ENCODE data around the gene HEATR5B. TPM values are rescaled to one million over a fixed set of nuclear protein-coding genes. Genes with fewer than 3 reads are reported as not detected.

HEATR5B gene
- total RNA-seq, 1 experiment from 2014 or later: 12.6 TPM

DNA sequence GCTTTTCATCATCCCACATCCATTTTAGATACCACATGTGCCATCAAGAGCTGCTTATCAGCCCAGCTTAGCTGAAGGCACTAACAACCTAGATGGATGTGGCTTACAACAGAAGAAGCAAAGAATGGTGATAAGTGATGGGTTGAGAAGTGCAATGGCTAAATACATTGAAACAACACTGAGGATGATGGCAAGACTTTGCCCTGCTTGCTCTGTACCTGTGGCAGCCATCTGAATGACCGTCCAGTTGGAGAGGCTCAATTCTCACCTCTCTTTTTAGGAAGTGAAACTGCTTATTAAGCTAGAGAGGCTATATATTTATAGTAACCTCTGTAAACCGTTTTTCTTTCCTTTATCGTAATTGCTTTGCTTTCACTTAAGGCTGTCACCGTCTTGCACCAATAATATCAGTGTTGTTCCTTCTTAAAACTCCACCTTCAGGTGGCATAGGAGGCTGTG lies 5.9 kb upstream of the HEATR5B start (continued):
- TF ChIP-seq, protein P1, sequence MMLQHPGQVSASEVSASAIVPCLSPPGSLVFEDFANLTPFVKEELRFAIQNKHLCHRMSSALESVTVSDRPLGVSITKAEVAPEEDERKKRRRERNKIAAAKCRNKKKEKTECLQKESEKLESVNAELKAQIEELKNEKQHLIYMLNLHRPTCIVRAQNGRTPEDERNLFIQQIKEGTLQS (CRISPR knock-in tag; conservative IDR thresholded peaks at IDR 0.05): no peak
- TF ChIP-seq ZNF232 (CRISPR knock-in tag; IDR thresholded peaks at IDR 0.05): no peak
- TF ChIP-seq NR2C2 (CRISPR knock-in tag; IDR thresholded peaks at IDR 0.05): no peak
- TF ChIP-seq TEAD4 (CRISPR knock-in tag; IDR thresholded peaks at IDR 0.05): no peak
- TF ChIP-seq EMX1 (CRISPR knock-in tag; IDR thresholded peaks at IDR 0.05): no peak

DNA sequence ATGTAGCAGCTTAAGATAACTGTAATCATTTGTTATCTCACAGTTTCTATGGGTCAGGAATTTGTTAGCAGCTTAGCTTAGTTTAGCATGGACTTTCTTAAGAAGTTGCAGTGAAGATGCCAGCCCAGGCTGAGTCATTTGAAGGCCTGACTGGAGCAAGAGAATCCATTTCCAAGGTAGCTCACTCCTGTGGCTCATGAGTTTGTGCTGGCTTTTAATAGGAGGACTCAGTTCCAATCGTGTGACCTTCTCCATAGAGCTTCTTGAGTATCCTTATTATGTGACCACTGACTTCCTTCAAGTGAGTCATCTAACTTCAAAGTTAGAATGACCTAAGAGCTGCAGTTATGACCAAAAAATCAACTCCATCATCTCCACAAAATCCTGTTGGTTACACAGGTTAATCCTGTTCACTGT lies 1.6 kb upstream of the HEATR5B start:
- CTCF ChIA-PET: no interaction called here
- Mint-ChIP-seq H3K36me3 (peaks cover 2% of the 10 kb centered on the region; the same call in 1 of the 2 replicates), H3K4me3 (no peak overlapping the region; the same call in 1 of the 2 replicates), H3K27ac (no peak overlapping the region), H3K4me1 (no peaks in the 10 kb centered on the region; the same call in 1 of the 2 replicates), H3K27me3 (ENCODE audit: low read depth) (no peaks in the 10 kb centered on the region), H3K9me3 (no peaks in the 10 kb centered on the region)
- POLR2A ChIA-PET: no interaction called here
- DNase-seq (ENCODE audit: low spot score) (no peak), ATAC-seq (no peak)
- TF ChIP-seq, protein P2, sequence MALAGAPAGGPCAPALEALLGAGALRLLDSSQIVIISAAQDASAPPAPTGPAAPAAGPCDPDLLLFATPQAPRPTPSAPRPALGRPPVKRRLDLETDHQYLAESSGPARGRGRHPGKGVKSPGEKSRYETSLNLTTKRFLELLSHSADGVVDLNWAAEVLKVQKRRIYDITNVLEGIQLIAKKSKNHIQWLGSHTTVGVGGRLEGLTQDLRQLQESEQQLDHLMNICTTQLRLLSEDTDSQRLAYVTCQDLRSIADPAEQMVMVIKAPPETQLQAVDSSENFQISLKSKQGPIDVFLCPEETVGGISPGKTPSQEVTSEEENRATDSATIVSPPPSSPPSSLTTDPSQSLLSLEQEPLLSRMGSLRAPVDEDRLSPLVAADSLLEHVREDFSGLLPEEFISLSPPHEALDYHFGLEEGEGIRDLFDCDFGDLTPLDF (CRISPR knock-in tag; IDR thresholded peaks at IDR 0.05): no peak
- TF ChIP-seq, protein P3, sequence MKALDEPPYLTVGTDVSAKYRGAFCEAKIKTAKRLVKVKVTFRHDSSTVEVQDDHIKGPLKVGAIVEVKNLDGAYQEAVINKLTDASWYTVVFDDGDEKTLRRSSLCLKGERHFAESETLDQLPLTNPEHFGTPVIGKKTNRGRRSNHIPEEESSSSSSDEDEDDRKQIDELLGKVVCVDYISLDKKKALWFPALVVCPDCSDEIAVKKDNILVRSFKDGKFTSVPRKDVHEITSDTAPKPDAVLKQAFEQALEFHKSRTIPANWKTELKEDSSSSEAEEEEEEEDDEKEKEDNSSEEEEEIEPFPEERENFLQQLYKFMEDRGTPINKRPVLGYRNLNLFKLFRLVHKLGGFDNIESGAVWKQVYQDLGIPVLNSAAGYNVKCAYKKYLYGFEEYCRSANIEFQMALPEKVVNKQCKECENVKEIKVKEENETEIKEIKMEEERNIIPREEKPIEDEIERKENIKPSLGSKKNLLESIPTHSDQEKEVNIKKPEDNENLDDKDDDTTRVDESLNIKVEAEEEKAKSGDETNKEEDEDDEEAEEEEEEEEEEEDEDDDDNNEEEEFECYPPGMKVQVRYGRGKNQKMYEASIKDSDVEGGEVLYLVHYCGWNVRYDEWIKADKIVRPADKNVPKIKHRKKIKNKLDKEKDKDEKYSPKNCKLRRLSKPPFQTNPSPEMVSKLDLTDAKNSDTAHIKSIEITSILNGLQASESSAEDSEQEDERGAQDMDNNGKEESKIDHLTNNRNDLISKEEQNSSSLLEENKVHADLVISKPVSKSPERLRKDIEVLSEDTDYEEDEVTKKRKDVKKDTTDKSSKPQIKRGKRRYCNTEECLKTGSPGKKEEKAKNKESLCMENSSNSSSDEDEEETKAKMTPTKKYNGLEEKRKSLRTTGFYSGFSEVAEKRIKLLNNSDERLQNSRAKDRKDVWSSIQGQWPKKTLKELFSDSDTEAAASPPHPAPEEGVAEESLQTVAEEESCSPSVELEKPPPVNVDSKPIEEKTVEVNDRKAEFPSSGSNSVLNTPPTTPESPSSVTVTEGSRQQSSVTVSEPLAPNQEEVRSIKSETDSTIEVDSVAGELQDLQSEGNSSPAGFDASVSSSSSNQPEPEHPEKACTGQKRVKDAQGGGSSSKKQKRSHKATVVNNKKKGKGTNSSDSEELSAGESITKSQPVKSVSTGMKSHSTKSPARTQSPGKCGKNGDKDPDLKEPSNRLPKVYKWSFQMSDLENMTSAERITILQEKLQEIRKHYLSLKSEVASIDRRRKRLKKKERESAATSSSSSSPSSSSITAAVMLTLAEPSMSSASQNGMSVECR (CRISPR knock-in tag; IDR thresholded peaks at IDR 0.05; ENCODE audit: borderline replicate concordance): no peak
- TF ChIP-seq NR3C1 (CRISPR knock-in tag; conservative IDR thresholded peaks at IDR 0.05; ENCODE audit: low read depth) (no peak), ZNF263 (CRISPR knock-in tag; IDR thresholded peaks at IDR 0.05; ENCODE audit: low read depth) (no peak)
- TF ChIP-seq, protein P4, sequence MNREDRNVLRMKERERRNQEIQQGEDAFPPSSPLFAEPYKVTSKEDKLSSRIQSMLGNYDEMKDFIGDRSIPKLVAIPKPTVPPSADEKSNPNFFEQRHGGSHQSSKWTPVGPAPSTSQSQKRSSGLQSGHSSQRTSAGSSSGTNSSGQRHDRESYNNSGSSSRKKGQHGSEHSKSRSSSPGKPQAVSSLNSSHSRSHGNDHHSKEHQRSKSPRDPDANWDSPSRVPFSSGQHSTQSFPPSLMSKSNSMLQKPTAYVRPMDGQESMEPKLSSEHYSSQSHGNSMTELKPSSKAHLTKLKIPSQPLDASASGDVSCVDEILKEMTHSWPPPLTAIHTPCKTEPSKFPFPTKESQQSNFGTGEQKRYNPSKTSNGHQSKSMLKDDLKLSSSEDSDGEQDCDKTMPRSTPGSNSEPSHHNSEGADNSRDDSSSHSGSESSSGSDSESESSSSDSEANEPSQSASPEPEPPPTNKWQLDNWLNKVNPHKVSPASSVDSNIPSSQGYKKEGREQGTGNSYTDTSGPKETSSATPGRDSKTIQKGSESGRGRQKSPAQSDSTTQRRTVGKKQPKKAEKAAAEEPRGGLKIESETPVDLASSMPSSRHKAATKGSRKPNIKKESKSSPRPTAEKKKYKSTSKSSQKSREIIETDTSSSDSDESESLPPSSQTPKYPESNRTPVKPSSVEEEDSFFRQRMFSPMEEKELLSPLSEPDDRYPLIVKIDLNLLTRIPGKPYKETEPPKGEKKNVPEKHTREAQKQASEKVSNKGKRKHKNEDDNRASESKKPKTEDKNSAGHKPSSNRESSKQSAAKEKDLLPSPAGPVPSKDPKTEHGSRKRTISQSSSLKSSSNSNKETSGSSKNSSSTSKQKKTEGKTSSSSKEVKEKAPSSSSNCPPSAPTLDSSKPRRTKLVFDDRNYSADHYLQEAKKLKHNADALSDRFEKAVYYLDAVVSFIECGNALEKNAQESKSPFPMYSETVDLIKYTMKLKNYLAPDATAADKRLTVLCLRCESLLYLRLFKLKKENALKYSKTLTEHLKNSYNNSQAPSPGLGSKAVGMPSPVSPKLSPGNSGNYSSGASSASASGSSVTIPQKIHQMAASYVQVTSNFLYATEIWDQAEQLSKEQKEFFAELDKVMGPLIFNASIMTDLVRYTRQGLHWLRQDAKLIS (CRISPR knock-in tag; IDR thresholded peaks at IDR 0.05; ENCODE audit: borderline replicate concordance): no peak
- TF ChIP-seq, protein P5, sequence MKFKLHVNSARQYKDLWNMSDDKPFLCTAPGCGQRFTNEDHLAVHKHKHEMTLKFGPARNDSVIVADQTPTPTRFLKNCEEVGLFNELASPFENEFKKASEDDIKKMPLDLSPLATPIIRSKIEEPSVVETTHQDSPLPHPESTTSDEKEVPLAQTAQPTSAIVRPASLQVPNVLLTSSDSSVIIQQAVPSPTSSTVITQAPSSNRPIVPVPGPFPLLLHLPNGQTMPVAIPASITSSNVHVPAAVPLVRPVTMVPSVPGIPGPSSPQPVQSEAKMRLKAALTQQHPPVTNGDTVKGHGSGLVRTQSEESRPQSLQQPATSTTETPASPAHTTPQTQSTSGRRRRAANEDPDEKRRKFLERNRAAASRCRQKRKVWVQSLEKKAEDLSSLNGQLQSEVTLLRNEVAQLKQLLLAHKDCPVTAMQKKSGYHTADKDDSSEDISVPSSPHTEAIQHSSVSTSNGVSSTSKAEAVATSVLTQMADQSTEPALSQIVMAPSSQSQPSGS (CRISPR knock-in tag; IDR thresholded peaks at IDR 0.05; ENCODE audit: borderline replicate concordance, low read depth): no peak

DNA sequence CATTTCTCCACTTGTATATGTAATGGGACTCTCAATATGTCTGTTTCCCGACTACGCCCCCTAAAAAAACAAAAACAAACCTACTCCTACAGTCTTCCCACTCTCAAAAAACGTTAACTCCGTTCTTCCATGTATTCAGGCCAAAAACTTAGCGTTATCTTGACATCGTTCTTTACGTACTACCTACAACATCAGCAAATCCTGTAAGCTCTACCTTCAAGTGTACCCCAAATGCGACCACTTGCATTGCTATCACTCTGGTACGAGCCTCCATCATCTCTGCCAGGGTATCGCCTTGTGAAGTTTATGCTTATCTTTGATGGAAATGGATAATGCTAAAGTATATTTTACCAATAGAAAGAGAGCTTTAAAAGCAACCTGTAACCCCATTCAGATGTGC lies 625 bp upstream of the HEATR5B start:
- no peak for TF ChIP-seq IRF1 (CRISPR knock-in tag; IDR thresholded peaks at IDR 0.05)
- TF ChIP-seq IRF2 (CRISPR knock-in tag; IDR thresholded peaks at IDR 0.05; ENCODE audit: borderline replicate concordance, low read depth): no peak
- no peak for TF ChIP-seq ESRRA (CRISPR knock-in tag; IDR thresholded peaks at IDR 0.05; ENCODE audit: borderline replicate concordance)
- no peak for TF ChIP-seq OVOL2 (CRISPR knock-in tag; IDR thresholded peaks at IDR 0.05; ENCODE audit: borderline replicate concordance)
- TF ChIP-seq HMGA2 (CRISPR knock-in tag; IDR thresholded peaks at IDR 0.05): no peak
- TF ChIP-seq NR1H2 (CRISPR knock-in tag; IDR thresholded peaks at IDR 0.05): no peak
- TF ChIP-seq HMGXB4 (CRISPR knock-in tag; IDR thresholded peaks at IDR 0.05): no peak
- TF ChIP-seq NFE2L1 (CRISPR knock-in tag; IDR thresholded peaks at IDR 0.05): no peak
- no peak for TF ChIP-seq CBFB (CRISPR knock-in tag; IDR thresholded peaks at IDR 0.05; ENCODE audit: low read depth)
- Mint-ChIP-seq H3K9me3 (no peaks in the 10 kb centered on the region), H3K36me3 (peaks cover 2% of the 10 kb centered on the region; the same call in 1 of the 2 replicates), H3K27ac (no peak overlapping the region), H3K27me3 (ENCODE audit: low read depth) (no peaks in the 10 kb centered on the region), H3K4me3 (no peak overlapping the region), H3K4me1 (no peaks in the 10 kb centered on the region; the same call in 1 of the 2 replicates)
- DNase-seq (ENCODE audit: low spot score): no peak
- ATAC-seq: no peak
- ChIA-PET POLR2A (interaction anchor here (0.6 kb wide), 1 partner anchor 172 kb away, joined by 8 read pairs; no protein-coding TSS in a partner anchor), CTCF (interaction anchor here (1.1 to 1.2 kb wide), 2 partner anchors 28 to 299 kb away, joined by 3 to 4 read pairs; no protein-coding TSS in a partner anchor)

Measured in WTC11 (cell line).